ENCODE measurements around the gene FUT2. TPM values are rescaled to one million over a fixed set of nuclear protein-coding genes. Genes with fewer than 3 reads are reported as not detected.

Gene FUT2
- total and polyA plus RNA-seq, 2 of the 13 experiments (the other 11 are each of a cell fraction or from before 2014, with no cell fraction given): 0.07 TPM; not detected in 1

DNA sequence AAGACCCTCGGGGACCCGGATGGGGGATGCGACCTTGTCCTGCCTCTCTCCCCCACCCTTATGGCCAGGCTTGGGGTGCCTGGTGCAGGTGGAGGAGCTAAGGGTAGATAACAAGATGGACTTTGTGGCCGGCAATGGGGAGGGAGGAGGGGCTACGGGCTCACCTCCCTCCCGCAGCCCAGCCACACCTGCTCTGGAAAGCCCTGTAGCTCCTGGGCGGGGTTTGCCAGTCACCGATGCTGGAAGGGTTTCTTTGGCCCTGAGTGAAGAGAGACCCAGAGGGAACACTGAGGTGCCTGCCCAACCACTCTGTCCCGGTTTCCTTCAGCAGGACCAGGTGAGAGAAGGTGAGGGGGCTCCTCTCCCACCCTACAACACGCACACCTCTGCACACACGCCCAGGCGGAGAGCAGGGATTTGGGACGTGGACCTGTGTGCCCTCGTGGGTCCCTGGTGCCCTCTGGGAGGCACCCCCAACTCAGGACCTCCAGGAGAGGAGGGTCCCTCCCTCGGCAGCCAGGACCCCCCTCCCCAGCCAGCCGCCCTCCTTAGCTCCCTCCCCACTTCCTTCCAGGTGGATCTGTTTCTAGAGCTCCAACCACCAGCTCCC, at the start of gene FUT2 (continued):
- TF ChIP-seq ZNF567 (CRISPR knock-in tag; IDR thresholded peaks at IDR 0.05; ENCODE audit: borderline replicate concordance): no peak
- TF ChIP-seq, protein P1, sequence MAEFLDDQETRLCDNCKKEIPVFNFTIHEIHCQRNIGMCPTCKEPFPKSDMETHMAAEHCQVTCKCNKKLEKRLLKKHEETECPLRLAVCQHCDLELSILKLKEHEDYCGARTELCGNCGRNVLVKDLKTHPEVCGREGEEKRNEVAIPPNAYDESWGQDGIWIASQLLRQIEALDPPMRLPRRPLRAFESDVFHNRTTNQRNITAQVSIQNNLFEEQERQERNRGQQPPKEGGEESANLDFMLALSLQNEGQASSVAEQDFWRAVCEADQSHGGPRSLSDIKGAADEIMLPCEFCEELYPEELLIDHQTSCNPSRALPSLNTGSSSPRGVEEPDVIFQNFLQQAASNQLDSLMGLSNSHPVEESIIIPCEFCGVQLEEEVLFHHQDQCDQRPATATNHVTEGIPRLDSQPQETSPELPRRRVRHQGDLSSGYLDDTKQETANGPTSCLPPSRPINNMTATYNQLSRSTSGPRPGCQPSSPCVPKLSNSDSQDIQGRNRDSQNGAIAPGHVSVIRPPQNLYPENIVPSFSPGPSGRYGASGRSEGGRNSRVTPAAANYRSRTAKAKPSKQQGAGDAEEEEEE (CRISPR knock-in tag; IDR thresholded peaks at IDR 0.05; ENCODE audit: borderline replicate concordance): no peak
- TF ChIP-seq PLRG1 (conservative IDR thresholded peaks at IDR 0.05): no peak
- TF ChIP-seq ZNF251 (CRISPR knock-in tag; IDR thresholded peaks at IDR 0.05): no peak
- TF ChIP-seq GLI4 (CRISPR knock-in tag; IDR thresholded peaks at IDR 0.05; ENCODE audit: borderline replicate concordance): no peak
- TF ChIP-seq, protein P2, sequence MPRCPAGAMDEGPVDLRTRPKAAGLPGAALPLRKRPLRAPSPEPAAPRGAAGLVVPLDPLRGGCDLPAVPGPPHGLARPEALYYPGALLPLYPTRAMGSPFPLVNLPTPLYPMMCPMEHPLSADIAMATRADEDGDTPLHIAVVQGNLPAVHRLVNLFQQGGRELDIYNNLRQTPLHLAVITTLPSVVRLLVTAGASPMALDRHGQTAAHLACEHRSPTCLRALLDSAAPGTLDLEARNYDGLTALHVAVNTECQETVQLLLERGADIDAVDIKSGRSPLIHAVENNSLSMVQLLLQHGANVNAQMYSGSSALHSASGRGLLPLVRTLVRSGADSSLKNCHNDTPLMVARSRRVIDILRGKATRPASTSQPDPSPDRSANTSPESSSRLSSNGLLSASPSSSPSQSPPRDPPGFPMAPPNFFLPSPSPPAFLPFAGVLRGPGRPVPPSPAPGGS (CRISPR knock-in tag; IDR thresholded peaks at IDR 0.05): no peak
- TF ChIP-seq ELF1 (CRISPR knock-in tag; IDR thresholded peaks at IDR 0.05): no peak
- TF ChIP-seq ZNF207 (IDR thresholded peaks at IDR 0.05; ENCODE audit: borderline replicate concordance): no peak
- TF ChIP-seq AHR (CRISPR knock-in tag; IDR thresholded peaks at IDR 0.05): no peak
- no peak for TF ChIP-seq ZMAT3 (CRISPR knock-in tag; conservative IDR thresholded peaks at IDR 0.05)
- TF ChIP-seq, protein P3, sequence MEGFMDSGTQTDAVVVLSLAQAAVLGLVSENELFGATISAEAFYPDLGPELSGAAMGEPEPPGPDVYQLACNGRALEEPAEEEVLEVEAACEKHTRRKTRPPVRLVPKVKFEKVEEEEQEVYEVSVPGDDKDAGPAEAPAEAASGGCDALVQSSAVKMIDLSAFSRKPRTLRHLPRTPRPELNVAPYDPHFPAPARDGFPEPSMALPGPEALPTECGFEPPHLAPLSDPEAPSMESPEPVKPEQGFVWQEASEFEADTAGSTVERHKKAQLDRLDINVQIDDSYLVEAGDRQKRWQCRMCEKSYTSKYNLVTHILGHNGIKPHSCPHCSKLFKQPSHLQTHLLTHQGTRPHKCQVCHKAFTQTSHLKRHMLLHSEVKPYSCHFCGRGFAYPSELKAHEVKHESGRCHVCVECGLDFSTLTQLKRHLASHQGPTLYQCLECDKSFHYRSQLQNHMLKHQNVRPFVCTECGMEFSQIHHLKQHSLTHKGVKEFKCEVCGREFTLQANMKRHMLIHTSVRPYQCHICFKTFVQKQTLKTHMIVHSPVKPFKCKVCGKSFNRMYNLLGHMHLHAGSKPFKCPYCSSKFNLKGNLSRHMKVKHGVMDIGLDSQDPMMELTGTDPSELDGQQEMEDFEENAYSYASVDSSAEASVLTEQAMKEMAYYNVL (CRISPR knock-in tag; IDR thresholded peaks at IDR 0.05; ENCODE audit: borderline replicate concordance): peak; percentile 49; the same call in 1 of the 2 replicates
- TF ChIP-seq ZNF777 (CRISPR knock-in tag; IDR thresholded peaks at IDR 0.05): no peak
- TF ChIP-seq ZMYM3 (CRISPR knock-in tag; IDR thresholded peaks at IDR 0.05): peak; percentile 77; the same call in 1 of the 2 replicates
- TF ChIP-seq FIP1L1 (IDR thresholded peaks at IDR 0.05; ENCODE audit: borderline replicate concordance, insufficient read depth, low read depth, low read length): no peak
- no peak for TF ChIP-seq ZNF589 (CRISPR knock-in tag; conservative IDR thresholded peaks at IDR 0.05)
- TF ChIP-seq ZNF761 (CRISPR knock-in tag; conservative IDR thresholded peaks at IDR 0.05): no peak
- TF ChIP-seq RORA (CRISPR knock-in tag; IDR thresholded peaks at IDR 0.05): no peak
- no peak for TF ChIP-seq ONECUT2 (CRISPR knock-in tag; IDR thresholded peaks at IDR 0.05)
- TF ChIP-seq, protein P4, sequence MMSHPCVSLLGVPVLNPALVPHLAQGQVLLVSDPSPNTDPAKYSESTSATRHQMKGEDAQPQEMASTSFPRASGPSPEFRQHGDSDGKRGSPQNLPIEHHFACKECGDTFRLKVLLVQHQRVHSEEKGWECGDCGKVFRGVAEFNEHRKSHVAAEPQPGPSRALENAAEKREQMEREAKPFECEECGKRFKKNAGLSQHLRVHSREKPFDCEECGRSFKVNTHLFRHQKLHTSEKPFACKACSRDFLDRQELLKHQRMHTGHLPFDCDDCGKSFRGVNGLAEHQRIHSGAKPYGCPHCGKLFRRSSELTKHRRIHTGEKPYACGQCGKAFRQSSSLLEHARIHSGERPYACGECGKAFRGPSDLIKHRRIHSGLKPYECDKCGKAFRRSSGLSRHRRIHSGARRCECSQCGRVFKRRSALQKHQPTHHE (CRISPR knock-in tag; IDR thresholded peaks at IDR 0.05; ENCODE audit: borderline replicate concordance): no peak
- TF ChIP-seq ZZZ3 (CRISPR knock-in tag; IDR thresholded peaks at IDR 0.05; ENCODE audit: borderline replicate concordance): no peak
- peak; percentile 34; the same call in 1 of the 2 replicates for TF ChIP-seq SP5 (CRISPR knock-in tag; IDR thresholded peaks at IDR 0.05; ENCODE audit: borderline replicate concordance, low read depth)
- TF ChIP-seq, protein P5, sequence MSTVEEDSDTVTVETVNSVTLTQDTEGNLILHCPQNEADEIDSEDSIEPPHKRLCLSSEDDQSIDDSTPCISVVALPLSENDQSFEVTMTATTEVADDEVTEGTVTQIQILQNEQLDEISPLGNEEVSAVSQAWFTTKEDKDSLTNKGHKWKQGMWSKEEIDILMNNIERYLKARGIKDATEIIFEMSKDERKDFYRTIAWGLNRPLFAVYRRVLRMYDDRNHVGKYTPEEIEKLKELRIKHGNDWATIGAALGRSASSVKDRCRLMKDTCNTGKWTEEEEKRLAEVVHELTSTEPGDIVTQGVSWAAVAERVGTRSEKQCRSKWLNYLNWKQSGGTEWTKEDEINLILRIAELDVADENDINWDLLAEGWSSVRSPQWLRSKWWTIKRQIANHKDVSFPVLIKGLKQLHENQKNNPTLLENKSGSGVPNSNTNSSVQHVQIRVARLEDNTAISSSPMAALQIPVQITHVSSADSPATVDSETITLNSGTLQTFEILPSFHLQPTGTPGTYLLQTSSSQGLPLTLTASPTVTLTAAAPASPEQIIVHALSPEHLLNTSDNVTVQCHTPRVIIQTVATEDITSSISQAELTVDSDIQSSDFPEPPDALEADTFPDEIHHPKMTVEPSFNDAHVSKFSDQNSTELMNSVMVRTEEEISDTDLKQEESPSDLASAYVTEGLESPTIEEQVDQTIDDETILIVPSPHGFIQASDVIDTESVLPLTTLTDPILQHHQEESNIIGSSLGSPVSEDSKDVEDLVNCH (CRISPR knock-in tag; IDR thresholded peaks at IDR 0.05): no peak
